Erythroblast (primary cell): ENCODE measurements around the gene ZFP36L1.

ENCODE experiments used
- GATA1 ChIP-seq: IDR thresholded peaks from 2 replicates; pipeline ENCODE4 v1.6.1; 2011; ENCODE audit warnings: low read depth, mild to moderate bottlenecking, control low read depth, low read length, moderate library complexity
- POLR2A ChIP-seq: IDR thresholded peaks from 2 replicates; pipeline ENCODE4 v1.6.1; 2011; ENCODE audit warnings: mild to moderate bottlenecking, low read length

DNA sequence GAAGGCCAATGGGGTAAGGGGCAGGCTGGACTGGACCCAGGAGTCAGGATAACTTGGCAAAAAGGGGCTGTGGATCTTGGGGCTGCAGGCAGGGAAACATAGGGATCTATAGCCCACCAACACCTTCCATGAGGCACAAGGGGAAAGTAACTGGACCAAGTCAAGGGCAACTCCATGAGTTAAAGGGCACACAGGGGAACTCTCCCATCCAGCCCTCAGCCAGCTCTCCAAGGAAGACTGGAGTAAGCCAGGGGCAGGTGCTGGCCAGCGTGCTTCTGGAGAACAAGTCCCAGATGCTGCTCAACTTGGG, 31.3 kb upstream of the ZFP36L1 start:
- TF ChIP-seq POLR2A = no peak
- TF ChIP-seq GATA1 = no peak
